CD14-positive monocyte (primary cell): ENCODE data around the gene UNC13C. TPM values are rescaled to one million over a fixed set of nuclear protein-coding genes. Genes with fewer than 3 reads are reported as not detected.

Experiments
- DNase-seq, 3 donors: peaks; one replicate each; pipeline ENCODE4 v3.0.0-alpha.2; 2011 to 2022
- H2AFZ ChIP-seq: 2 replicates; pipeline ENCODE4 v1.6.0; 2012; ENCODE audit warnings: mild to moderate bottlenecking, low read depth, low read length, inconsistent platforms; ENCODE audit not compliant: insufficient read depth, poor library complexity, severe bottlenecking
- H3K27ac ChIP-seq, 2 donors: 1 replicate in 1 of 2; 2 replicates in 1 of 2; pipeline ENCODE4 v1.5.1; 2012 to 2013; ENCODE audit warnings: low read length in 2 of 2, control low read depth in 1 of 2, inconsistent platforms in 1 of 2, low read depth in 1 of 2, mild to moderate bottlenecking in 1 of 2
- H3K27me3 ChIP-seq, 2 donors: one replicate each; pipeline versions ENCODE4 v1.6.0 to v1.6.1; 2011 to 2013; ENCODE audit warnings: low read length in 2 of 2; ENCODE audit not compliant: control insufficient read depth in 2 of 2, insufficient read depth in 2 of 2
- H3K36me3 ChIP-seq, 2 donors: replicated peaks in 1 of 2; 1 replicate in 1 of 2; 2 replicates in 1 of 2; pipeline versions ENCODE4 v1.5.1 to v1.6.1; 2012 to 2013; ENCODE audit warnings: low read length in 2 of 2, control low read depth in 1 of 2, inconsistent platforms in 1 of 2, mild to moderate bottlenecking in 1 of 2; ENCODE audit not compliant: insufficient read depth in 2 of 2, control insufficient read depth in 1 of 2
- H3K4me1 ChIP-seq, 2 donors: 1 replicate in 1 of 2; 2 replicates in 1 of 2; pipeline versions ENCODE4 v1.5.1 to v1.6.1; 2012 to 2013; ENCODE audit warnings: low read length in 2 of 2, control low read depth in 1 of 2, inconsistent platforms in 1 of 2, mild to moderate bottlenecking in 1 of 2, moderate library complexity in 1 of 2; ENCODE audit not compliant: insufficient read depth in 2 of 2, control insufficient read depth in 1 of 2
- H3K4me2 ChIP-seq: replicated peaks from 2 replicates; pipeline ENCODE3; 2012; ENCODE audit warnings: low read length, moderate library complexity, mild to moderate bottlenecking; ENCODE audit not compliant: poor library complexity, severe bottlenecking; ENCODE audit errors: extremely low read depth
- H3K4me3 ChIP-seq, 3 experiments: fragments of 200-600 bp in 1 of 3; sonication (generic) in 1 of 3; replicated peaks in 1 of 3; 1 replicate in 2 of 3; 2 replicates in 1 of 3; pipeline ENCODE4 v1.5.1; 2011 to 2013; ENCODE audit warnings: low read length in 3 of 3, mild to moderate bottlenecking in 3 of 3, control low read depth in 2 of 3, low read depth in 2 of 3, inconsistent platforms in 1 of 3, moderate library complexity in 1 of 3
- H3K79me2 ChIP-seq: 2 replicates; pipeline ENCODE4 v1.6.0; 2012; ENCODE audit warnings: mild to moderate bottlenecking, control low read depth, inconsistent platforms, low read length, moderate library complexity; ENCODE audit not compliant: insufficient read depth
- H3K9ac ChIP-seq: 2 replicates; pipeline ENCODE4 v1.6.0; 2017; ENCODE audit warnings: low read length, mild to moderate bottlenecking; ENCODE audit not compliant: insufficient read depth, poor library complexity, severe bottlenecking
- H3K9me3 ChIP-seq, 2 donors: replicated peaks in 1 of 2; 1 replicate in 1 of 2; 2 replicates in 1 of 2; pipeline versions ENCODE4 v1.5.1 to v1.6.1; 2012 to 2013; ENCODE audit warnings: low read length in 2 of 2, control low read depth in 1 of 2; ENCODE audit not compliant: control insufficient read depth in 1 of 2, insufficient read depth in 1 of 2
- H4K20me1 ChIP-seq: 2 replicates; pipeline ENCODE4 v1.6.0; 2012; ENCODE audit warnings: mild to moderate bottlenecking, low read length, control low read depth, moderate library complexity; ENCODE audit not compliant: insufficient read depth
- H3K27ac Mint-ChIP-seq, 7 donors: one replicate each; pipeline ENCODE4 v1.8.0; 2020; ENCODE audit warnings: mild to moderate bottlenecking in 7 of 7, mixed read lengths in 7 of 7, moderate library complexity in 6 of 7, inconsistent platforms in 2 of 7
- H3K27me3 Mint-ChIP-seq, 3 donors: one replicate each; pipeline ENCODE4 v1.8.0; 2021 to 2022; ENCODE audit warnings: low read depth in 3 of 3, mild to moderate bottlenecking in 3 of 3, mixed read lengths in 3 of 3, moderate library complexity in 3 of 3, inconsistent platforms in 1 of 3
- H3K36me3 Mint-ChIP-seq, 2 donors: one replicate each; pipeline ENCODE4 v1.8.0; 2020; ENCODE audit warnings: mixed read lengths in 2 of 2, inconsistent platforms in 1 of 2, mild to moderate bottlenecking in 1 of 2
- H3K4me1 Mint-ChIP-seq: one replicate; pipeline ENCODE4 v1.8.0; 2020; ENCODE audit warnings: mild to moderate bottlenecking, mixed read lengths
- H3K4me3 Mint-ChIP-seq, 2 donors: one replicate each; pipeline ENCODE4 v1.8.0; 2020; ENCODE audit warnings: mild to moderate bottlenecking in 2 of 2, mixed read lengths in 2 of 2, moderate library complexity in 1 of 2
- H3K9me3 Mint-ChIP-seq, 7 donors: one replicate each; pipeline ENCODE4 v1.8.0; 2020 to 2022; ENCODE audit warnings: mixed read lengths in 7 of 7, mild to moderate bottlenecking in 6 of 7, moderate library complexity in 6 of 7, inconsistent platforms in 2 of 7
- WGBS: methylation state at CpG from one replicate; pipeline ENCODE4 v1.1.5; 2013; ENCODE audit warnings: missing lambda C conversion rate; ENCODE audit not compliant: insufficient coverage; 5-methylcytosine and 5-hydroxymethylcytosine counted together
- intact Hi-C, 2 donors: fragments of 100-400 bp; cut with micrococcal nuclease; formaldehyde crosslinking; loops; one replicate each; pipeline versions ENCODE4 v1.15.0 to v1.15.1; 2023
- polyA plus RNA-seq, 3 donors: library from polyadenylated mRNA; depleted of rRNA in 1 of 3; unstranded in 2 of 3; stranded (reverse) in 1 of 3; fragments of 300-500 nt in 2 of 3; fragments of >200 nt in 1 of 3; fragmentation: Illumina TruSeq in 2 of 3; gene quantifications; 1 replicate in 2 of 3; 2 replicates in 1 of 3; pipeline ENCODE4 v1.2.3, GENCODE V29; 2012 to 2021
- TF ChIP-seq, protein P1 (sequence below): fragments of 200-600 bp; IDR thresholded peaks from one replicate; pipeline ENCODE4 v1.8.0; 2022; ENCODE audit warnings: antibody characterized with exemption, mild to moderate bottlenecking

The UNC13C gene
- polyA plus RNA-seq, 3 donors: not detected

DNA sequence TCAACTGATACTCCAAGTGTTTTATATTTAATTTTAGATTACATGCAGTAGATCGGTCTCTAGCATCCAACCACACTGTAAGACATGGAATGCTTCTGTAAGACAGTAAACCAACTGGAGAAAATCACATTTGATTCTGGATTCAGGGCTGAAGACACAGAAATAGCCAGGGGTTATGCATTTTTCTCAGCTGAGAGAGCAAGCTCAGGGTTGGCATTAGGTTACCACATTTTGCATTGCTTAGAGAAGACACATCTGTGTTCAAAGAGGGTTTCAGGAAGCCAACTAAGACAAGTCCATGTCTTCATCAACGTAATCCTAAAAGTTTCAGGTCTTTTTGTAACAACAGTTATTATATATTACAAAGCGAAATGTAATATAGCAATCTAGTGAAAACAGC, 27.7 kb upstream of the UNC13C start:
- no peaks in the 10 kb centered on the region for H3K27me3 ChIP-seq
- Mint-ChIP-seq H3K4me1 (no peaks in the 10 kb centered on the region), H3K27me3 (peaks cover 0 to 2% (median 0%) of the 10 kb centered on the region in 3 donors), H3K9me3 (peaks cover 5 to 21% (median 12%) of the 10 kb centered on the region in 7 donors), H3K4me3 (no peak overlapping the region), H3K36me3 (no peaks in the 10 kb centered on the region), H3K27ac (no peak overlapping the region)
- H4K20me1 ChIP-seq: no peaks in the 10 kb centered on the region
- H3K27ac ChIP-seq: no peak overlapping the region
- H3K9ac ChIP-seq: no peak overlapping the region
- intact Hi-C loops: no loop called here
- no peaks in the 10 kb centered on the region for H3K36me3 ChIP-seq
- no peak overlapping the region for H3K4me2 ChIP-seq
- no CpG with 5 or more reads among the region's 3 CpGs for WGBS
- DNase-seq: no peak
- peaks cover 0 to 8% of the 10 kb centered on the region in 2 donors for H3K9me3 ChIP-seq
- H2AFZ ChIP-seq: no peak overlapping the region
- H3K4me3 ChIP-seq: no peak overlapping the region
- H3K4me1 ChIP-seq: no peaks in the 10 kb centered on the region
- TF ChIP-seq, protein P1, sequence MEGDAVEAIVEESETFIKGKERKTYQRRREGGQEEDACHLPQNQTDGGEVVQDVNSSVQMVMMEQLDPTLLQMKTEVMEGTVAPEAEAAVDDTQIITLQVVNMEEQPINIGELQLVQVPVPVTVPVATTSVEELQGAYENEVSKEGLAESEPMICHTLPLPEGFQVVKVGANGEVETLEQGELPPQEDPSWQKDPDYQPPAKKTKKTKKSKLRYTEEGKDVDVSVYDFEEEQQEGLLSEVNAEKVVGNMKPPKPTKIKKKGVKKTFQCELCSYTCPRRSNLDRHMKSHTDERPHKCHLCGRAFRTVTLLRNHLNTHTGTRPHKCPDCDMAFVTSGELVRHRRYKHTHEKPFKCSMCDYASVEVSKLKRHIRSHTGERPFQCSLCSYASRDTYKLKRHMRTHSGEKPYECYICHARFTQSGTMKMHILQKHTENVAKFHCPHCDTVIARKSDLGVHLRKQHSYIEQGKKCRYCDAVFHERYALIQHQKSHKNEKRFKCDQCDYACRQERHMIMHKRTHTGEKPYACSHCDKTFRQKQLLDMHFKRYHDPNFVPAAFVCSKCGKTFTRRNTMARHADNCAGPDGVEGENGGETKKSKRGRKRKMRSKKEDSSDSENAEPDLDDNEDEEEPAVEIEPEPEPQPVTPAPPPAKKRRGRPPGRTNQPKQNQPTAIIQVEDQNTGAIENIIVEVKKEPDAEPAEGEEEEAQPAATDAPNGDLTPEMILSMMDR: no peak
- no peaks in the 10 kb centered on the region for H3K79me2 ChIP-seq

DNA sequence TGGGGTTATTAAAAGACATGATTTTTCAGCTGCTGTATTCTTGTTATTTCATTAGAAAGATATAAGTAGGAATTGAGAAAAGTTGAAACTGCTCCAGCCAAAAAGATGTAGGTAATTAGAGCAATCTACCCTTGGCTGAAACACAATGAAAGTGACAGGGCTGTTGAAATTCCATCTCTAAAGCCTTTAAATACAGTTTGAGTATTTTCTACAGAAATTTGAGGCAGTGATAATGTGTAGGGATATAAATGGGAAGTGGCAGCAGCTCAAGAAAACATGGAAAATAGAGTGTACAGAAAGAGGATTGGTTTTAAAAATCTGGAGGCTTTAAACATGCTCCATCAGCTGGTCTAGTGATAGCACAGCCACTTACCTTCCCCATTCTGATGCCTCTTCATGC, 22.8 kb upstream of the UNC13C start:
- no peak overlapping the region for H3K4me3 ChIP-seq
- intact Hi-C loops: no loop called here
- Mint-ChIP-seq H3K27me3 (peaks cover 0 to 5% (median 2%) of the 10 kb centered on the region in 3 donors), H3K9me3 (no peaks in the 10 kb centered on the region), H3K36me3 (no peaks in the 10 kb centered on the region), H3K4me3 (no peak overlapping the region), H3K27ac (no peak overlapping the region), H3K4me1 (no peaks in the 10 kb centered on the region)
- no peaks in the 10 kb centered on the region for H3K27me3 ChIP-seq
- H2AFZ ChIP-seq: no peak overlapping the region
- no peaks in the 10 kb centered on the region for H3K36me3 ChIP-seq
- no peaks in the 10 kb centered on the region for H3K9me3 ChIP-seq
- no peak for DNase-seq
- no peak overlapping the region for H3K4me2 ChIP-seq
- H4K20me1 ChIP-seq: no peaks in the 10 kb centered on the region
- H3K9ac ChIP-seq: no peak overlapping the region
- no peak overlapping the region for H3K27ac ChIP-seq
- H3K4me1 ChIP-seq: no peaks in the 10 kb centered on the region
- H3K79me2 ChIP-seq: no peaks in the 10 kb centered on the region
- TF ChIP-seq, protein P1: no peak
